Measurements from ENCODE around the gene FGFR2.
"Not testable (repeated sequence)": the region's sequence is repeated elsewhere in the genome, so short reads cannot be mapped to it uniquely, and the experiment has no call there.

FGFR2 gene

DNA sequence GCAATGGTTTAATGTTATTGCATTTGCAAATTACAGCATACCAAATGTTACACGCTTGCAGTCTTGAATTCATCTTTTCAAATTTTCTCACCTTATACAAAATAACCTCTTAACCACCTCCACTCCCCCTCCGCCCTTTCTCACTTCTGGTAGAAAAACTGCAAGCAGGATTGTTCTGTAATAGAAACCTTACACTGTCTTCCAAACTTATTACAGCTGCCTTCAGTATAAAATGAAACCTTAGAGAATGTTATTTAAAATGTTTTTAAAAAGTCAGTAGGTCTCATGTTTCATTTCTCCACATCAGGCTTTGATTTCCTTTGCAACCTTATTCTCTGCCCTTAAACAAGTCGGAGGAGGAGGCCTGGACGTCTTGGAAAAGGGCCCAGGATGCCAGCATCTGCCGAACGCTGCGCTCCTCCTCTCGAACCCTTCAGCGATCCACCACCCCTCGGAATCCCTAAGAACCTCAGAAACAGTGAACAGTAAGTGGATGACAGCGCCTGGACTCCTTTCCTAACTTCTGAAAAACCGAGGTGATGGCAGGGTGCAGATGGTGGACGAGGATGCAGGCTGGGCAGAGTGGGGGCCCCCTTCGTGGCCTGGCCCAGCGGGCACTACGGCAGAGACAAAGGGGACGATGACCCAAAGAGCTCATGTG is 74.0 kb downstream of the FGFR2 start:
- no peak for DNase-seq (ENCODE audit: low read depth in 2 of 2)

DNA sequence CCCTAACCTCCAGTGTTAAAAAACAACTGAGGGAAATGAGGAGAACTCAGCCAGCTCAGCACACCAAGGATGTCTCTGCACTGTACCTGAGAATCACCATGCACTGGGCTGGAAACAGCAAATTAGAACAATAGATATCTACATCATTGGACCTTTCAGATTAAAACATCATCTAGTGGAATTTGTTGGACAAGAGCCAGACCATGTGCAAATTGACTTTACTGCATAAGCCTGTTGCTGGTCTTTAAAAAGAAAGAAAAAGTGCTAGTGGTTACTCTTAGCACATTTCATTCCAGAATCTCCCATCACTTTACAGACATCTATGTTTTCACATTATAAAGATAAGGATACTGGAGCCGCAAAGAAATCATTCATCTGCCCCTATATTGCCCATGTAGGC is 75.4 kb downstream of the FGFR2 start:
- DNase-seq (ENCODE audit: low read depth in 2 of 2), result no peak

DNA sequence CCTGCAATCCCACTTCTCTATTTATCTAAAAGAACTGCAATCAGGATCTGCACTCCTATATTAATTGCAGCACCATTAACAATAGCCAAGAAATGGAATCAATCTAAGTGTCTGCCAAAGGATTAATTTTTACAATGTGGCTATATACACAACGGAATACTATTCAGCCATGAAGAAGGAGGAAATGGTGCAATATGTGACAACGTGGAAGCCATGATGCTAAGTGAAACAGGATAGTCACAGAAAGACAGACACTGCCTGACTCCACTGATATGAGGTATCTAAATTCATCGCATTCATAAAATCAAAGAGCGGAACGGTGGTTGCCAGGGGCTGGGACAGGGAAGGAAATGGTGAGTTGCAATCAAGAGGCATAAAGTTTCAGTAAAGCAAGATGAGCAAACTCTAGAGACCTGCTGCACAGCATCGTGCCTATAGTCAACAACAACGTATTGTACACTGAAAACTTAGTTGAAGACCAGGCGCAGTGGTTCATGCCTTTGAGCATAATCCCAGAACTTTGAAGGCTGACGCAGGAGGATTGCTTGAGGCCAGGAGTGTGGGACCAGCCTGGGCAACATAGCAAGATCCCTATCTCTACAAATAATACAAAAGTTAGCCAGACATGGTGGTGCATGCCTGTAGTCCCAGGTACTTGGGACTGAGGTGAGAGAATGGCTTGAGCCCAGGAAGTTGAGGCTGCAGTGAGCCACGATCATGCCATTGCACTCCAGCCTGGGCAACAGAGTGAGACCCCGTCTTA is 76.3 kb downstream of the FGFR2 start:
- no peak for DNase-seq (ENCODE audit: low read depth in 2 of 2)

DNA sequence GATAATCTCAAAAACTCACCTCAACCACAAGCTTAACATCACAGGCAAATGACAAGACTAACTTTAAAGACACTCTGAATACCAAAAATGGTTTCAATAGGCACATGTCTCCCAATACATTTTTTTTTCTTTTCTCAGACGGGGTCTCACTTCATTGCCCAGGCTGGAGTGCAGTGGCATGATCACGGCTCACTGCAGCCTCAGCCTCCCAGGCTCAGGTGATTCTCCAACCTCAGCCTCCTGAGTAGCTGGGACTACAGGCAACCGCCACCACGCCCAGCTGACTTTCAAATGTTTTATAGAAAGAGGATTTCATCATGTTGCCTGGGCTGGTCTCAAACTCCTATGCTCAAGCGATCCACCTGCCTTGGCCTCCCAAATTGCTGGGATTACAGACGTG is 77.7 kb downstream of the FGFR2 start:
- DNase-seq (ENCODE audit: low read depth in 2 of 2), result not testable (repeated sequence)

DNA sequence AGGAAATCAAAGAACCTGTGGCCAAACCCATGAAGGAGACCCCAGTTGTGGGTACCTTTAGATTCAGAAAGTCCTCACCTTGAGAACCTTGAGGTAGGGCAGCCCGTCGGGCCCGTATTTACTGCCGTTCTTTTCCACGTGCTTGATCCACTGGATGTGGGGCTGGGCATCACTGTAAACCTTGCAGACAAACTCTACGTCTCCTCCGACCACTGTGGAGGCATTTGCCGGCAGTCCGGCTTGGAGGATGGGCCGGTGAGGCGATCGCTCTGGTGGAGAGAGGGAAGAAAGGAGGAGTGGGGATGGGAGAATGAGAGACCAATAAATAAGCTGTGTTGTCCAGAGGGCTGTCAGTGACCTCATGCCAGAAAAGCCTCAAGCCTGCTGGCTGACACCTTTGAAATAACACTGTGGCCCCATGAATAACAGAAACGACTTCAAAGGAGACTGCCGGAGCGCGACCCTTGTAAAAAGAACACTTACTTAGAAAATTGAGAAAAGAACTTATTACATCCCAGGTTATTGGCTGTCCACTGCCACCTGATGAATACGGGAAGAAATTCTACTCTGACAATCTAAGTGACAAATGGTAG is 78.2 kb downstream of the FGFR2 start:
- no peak for DNase-seq (ENCODE audit: low read depth in 2 of 2)

DNA sequence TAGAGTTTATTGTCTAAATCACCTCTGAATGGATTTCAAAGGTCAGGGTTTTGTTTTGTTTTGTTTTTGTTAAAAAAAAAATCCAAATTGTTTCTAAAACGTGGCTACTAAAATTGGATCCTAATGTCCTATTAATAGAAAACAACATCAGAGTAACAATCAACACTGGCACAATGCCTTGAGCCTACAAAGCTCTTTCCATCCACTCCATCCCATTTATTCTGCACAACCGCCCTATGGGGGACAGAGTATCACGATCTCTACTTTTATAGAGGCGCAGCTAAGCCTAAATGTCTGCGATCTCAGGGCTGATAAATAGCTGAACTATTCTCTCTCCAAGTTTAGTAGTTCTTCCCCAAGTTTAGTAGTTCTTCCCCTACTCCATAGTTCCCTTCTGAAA is 78.8 kb downstream of the FGFR2 start:
- no peak for DNase-seq (ENCODE audit: low read depth in 2 of 2)

DNA sequence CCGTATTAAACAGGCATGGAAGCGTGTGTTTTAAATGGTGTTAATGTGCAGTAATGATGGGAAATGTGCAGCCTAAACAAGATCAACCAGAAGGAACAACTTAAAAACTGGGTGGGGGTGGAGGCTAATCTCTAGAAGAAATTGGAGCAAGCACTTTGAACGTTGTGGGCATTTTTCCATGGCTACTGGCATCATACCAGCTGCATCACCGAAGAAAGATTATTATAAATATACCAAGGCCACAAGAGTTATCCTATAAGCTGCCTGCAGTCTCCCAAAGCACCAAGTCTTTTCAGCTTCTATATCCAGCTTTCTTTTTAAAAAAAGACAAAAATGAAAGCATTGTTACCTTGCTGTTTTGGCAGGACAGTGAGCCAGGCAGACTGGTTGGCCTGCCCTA is 79.9 kb downstream of the FGFR2 start:
- DNase-seq (ENCODE audit: low read depth in 2 of 2), result no peak

DNA sequence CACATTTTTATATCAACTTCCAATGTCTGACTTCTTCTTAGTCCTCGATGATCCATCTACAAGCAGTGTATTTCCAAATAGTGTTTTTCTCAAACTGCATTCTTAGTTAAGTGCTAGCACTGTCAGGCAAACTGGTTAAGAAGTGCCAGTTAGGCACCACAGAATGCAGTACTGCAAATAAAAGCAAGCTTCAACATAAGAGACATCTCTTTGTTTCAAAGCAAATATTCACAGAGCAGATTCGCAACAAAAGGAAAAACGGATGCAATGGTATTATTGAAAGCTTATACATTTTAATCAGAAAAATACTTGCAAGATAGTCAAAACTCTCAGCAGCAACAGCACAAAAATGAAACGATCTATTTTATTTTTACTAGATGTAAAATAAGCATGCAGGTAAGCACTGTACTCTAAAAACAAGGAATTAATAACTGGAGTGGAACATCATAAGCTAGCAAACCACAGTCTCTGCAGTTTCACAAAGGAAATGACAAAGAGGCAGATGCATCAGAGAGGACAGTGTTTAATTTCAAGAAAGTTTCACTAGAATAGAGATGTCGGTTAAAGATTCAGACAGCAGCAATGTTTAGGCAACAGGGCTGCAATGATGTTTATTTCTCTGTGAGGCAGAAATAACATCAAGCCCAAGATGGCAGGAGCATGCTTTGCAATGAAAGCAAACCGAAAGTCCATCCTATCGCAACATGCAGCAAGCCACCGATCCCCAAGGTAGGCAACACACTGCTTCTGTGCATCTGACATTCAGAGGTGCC is 82.0 kb downstream of the FGFR2 start:
- DNase-seq (ENCODE audit: low read depth in 2 of 2), result no peak

DNA sequence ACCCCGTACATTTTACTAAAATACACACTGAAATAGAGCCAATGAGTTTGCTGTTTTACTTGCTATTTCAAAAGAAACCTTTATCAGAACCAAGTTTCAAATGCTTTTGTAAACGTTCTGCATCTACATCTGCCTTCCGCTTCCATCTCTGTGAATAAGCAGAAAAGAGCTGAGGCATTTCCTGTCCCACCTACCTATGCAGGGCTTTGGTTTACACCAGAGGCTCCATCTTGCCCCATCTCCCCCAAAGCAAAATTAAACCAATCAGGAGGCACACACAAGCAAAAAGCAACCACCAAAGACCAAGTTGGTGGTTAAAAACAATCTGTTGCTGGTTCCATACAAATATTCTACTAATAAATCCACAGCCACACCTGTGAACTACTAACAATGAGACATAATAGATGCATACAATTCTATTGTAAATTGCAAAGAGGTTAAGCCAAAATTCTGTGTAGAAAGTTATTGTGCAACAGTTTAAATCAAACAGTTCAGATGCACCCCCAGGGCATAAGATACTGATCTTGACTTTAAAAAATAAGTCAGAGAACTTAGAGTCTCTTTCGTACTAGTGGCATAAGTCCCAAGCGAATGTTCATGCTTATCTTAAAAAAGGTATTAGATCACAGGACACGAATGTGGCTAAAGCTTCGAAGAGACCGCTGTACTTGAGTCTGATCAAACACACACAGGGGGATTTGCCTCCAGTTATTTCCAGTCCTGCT is 83.9 kb downstream of the FGFR2 start:
- DNase-seq (ENCODE audit: low read depth in 2 of 2), result no peak

DNA sequence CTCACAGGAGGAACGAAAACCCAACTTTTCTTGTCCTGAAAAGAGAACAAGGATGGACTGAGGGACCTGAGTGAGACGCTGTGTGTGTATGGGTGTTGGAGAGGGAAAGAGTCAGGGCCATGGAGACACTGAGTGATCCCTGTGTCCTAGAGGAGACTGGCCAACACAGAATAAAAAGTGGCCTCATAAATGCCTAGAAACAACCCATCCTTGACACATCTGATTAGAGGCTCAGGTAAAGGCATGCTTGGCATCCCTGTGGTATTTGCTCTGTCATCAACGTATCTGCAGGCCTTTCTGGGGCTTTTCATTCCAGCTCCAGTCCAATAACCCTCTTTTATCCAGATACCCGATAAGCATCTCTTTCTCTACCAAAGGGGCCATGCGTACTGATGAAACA is 86.3 kb downstream of the FGFR2 start:
- DNase-seq (ENCODE audit: low read depth in 2 of 2), result no peak

DNA sequence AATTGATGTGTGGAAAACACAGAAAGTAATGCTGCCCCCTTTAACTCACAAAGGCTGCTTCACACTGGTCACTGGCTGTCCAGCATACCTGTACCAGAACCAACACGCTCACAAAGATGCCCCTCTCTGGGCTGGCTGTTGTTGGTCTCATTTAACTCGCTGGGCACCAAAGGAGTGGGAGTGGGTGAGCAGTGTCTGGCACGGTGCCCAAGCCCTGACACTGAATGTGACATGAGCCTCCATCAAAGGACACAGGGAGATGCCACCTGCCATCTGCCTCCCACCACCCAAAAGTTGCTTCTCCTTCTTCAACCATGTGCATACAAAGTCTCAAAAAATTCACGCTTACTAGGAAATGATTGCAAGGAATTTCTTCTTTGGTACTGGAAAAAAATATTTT is 86.8 kb downstream of the FGFR2 start:
- DNase-seq (ENCODE audit: low read depth in 2 of 2), result no peak

DNA sequence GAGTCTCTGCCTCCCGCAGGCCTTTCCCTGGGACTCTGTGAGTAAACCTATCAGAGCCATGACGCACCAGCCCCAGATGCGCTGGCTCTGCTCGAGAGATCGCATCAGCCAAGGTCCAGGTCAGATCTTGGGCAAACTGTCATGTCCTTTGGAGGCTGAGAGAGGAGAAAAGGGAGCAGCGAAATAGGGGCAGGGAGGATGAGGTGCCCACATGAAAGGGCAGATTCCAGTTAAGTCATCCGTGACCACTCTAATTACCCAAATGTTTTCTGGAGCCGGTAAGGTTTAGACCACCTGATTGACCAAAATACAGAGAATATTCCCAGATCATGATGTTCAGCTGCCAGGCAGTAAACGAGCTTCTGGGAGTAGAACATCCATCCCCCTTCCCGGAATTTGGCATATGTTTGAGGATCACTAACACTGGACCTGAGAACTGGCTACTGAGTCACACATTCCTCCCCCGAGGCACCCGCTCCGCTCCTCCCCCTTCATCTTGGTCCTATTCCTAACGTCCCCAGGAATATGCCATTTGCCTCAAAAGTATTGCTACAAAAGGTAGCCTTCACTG is 88.0 kb downstream of the FGFR2 start:
- no peak for DNase-seq (ENCODE audit: low read depth in 2 of 2)

DNA sequence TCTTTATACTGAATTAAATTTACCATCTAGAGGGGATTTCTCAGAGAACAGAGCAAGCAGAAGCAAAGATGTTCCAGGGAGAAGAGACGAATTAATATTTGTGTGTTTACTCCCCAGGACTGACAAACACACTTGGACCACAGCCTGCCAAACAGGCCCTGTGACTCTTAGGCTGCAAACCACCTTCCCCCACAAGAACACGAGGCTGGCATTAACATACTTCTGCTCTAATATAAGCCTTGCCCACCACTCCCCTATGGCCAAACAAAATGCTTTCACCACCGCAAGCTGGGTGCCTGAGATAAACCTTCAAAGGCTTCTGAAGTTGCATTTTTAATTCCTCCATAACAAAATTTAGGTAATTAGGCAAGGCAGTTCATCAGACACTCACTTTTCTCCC is 88.4 kb downstream of the FGFR2 start:
- DNase-seq (ENCODE audit: low read depth in 2 of 2), result no peak

DNA sequence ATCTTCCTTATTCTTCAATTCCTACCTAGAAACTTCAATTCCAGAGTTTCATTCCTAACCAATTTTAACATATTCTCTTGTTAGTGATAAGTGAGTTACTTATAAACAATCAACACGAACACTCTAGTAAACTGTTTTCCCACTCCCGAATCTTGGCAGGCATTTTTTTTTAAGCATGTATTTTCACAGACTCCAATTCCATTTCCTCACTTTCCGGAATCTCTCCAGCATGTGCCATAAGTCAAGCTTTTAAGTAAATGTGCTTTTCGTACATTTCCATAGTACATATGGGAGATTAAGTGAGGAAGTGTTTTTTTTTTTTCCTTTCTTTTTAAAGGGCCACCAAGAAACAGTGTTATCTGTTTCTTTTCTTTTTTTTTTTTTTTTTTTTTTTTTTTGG is 89.1 kb downstream of the FGFR2 start:
- no peak for DNase-seq (ENCODE audit: low read depth in 2 of 2)

DNA sequence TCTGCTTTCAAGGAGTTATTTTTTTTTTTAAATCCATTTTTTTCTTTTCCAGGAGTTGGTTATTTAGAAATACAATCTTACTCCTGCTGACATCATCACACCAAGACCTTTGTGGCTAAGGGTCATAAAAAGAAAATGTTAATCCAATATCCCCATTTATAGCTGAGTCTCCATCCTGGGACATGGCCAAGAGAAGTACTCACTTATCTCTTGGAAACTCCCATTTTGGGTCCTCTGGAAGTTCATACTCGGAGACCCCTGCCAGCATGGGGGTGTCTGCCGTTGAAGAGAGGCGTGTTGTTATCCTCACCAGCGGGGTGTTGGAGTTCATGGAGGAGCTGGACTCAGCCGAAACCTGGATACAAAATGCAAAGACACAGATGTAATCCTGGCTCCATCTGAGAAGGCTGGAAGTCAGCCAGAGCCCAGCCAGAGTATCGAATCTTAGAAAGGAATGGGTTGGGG is 94.6 kb downstream of the FGFR2 start:
- DNase-seq (ENCODE audit: low read depth in 2 of 2), result no peak

DNA sequence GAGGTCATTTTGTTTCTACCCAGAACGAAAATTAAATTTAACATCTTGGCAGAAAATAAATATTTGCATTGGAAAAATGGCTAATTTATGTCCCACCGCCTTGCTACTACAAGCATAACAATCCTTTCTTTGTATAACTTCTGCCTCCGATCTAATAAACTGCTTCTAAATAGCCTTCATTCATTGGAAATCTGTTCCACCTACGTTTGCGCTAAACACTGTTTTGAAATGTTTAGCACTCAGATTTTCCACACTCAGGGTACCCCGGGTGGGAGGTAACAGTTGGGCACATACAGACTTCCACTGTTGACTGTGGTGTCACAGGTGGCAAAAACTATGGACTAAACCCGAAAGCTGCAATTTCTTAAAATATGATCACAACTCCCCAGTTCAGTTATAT is 96.4 kb downstream of the FGFR2 start:
- DNase-seq (ENCODE audit: low read depth in 2 of 2), result no peak

DNA sequence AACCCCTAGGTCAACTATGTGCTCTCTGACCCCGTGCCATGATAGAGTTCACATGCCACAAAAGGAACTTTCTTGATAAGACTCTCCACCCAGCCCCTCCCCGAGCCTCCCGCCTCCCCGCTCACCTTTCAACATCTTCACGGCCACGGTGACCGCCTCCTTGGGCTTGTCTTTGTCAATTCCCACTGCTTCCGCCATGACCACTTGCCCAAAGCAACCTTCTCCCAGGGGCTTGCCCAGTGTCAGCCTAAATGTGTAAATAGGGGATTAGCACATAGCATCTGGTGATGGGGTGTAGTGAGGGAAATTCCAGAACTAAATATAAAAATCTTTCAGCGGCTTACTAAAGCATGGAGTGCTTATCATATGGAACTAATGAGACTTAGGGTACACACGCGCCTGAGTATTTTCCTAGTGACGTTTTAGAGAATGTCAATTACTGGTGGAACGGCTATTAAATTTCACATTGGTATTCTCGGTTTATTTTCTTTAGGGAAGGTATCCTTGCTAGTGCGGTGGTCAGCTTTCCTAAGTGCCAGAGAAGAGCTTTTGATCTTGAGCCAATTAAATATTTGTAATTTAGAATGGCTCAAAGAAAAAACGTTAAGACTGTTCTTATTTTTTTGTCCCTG is 97.4 kb downstream of the FGFR2 start:
- no peak for DNase-seq (ENCODE audit: low read depth in 2 of 2)

DNA sequence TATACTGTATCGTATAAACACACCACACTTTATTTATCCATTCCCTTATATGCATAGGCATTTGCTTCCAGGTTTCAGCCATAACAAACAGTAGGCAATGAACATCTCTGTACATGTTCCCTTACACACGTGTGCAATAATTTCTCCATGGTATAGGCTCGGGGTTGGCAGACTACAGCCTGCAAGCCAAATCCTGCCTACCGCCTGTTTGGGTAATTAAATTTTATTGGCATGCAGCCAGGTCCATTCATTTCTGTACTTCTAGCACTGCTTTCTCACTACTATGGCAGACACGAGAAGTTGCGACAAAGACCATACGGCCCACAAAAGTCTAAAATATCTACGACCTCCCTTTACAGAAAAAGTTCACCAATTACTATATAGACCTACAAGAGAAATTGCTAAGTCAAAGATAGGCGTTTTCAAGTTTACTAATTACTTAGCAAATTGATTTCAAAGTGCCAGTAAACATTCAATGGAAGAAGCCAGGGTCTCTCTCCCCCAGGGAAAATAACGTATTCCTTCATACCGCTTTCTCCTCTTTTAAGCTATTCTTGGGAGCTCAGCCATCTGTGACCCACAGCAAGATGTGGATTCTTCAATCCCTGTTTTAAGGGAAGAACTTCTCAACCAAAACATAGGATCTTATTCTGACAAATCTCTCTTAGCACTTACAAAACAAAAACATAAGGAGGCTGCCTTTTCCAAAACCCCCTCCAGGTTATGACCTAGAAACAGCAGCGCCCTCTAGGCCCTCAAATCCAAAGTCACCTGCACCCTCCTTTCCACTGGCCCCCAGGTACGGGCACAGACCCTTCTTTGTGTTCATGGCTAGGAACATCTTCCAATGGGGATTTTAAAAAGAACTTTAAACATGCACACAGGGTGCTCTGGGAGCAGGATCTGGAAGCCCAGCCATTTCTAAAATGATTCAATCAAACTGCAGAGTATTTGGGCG is 100.5 kb downstream of the FGFR2 start:
- no peak for DNase-seq (ENCODE audit: low read depth in 2 of 2)

DNA sequence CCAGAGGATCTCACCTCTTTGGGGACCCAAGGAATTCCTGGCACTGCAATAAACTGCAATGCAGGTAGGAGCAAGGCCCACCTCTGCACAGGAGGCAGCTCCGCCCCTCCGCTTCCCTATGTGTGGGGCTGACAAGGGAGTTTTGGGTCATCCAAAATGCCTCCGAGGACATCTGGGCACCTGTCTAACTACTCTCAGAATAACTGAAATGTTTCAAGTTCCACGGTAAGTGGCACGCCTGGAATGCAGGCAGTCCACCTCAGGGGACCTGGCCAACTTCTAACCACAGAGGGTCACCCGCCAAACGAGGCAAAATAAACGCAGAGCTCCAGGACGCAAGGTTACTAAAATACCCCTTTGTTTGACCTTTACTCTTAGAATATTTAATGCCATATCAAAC is 102.5 kb downstream of the FGFR2 start:
- DNase-seq (ENCODE audit: low read depth in 2 of 2), result no peak

DNA sequence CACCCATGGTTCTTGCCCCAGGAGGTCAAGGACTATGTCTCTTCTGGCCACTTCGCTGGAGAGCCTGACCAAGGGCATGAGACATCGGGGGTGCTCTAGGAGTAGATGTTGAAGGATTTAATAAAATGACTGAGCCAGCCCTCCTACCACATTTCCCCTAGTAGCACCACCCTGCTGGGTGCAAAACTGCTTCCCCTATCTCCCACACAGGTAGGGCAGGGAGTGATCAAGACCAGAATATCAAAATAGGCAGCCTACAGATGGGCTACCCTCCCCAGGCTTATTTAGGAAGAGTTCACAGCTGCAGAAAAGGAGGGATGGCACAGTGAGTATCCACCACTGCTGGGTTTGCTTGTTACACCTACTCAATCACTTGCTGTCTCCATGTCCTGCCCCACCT is 103.9 kb downstream of the FGFR2 start:
- DNase-seq (ENCODE audit: low read depth in 2 of 2), result no peak
